ENCODE measurements around the gene MBNL3.

The MBNL3 gene

DNA sequence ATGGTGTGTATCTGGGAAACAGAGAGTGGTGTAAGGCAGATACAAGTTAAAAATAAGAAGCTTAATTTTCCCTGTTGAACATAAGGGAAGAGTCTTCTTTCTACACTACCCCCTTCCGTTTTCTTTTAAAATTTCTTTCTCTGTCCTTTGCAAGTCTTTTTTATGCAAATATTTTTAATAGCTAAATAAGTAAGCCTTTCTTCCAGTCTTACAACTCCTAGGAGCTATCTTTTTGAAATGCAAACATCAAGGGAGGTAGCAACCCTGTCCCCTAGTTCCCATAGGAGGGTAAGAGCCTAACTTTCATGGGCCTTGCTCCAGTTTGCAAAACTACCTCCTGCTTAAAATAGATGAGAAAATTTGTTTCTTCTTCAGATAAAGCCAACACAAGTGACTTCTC, 121.5 kb downstream of the MBNL3 start:
- H3K4me2 ChIP-seq (ENCODE audit: low read depth, low read length) = no peak overlapping the region

DNA sequence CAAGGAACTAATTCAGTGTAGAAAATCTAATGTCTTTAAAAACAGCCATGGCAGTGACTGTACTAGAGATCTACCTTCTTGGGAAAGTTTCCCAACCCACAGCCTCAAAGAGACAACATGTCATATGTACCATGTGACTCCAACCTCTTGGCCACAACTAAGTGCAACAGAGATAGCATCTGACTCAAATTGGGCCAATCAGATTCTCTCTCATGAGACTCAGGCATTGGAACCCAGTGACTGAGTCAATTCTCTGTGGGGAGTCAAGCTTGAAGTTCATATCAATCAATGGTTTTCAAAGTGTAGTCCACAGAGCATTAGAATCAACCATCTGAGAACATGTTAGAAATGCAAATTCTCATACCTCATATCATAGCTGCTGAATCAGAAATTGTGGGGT, 123.3 kb downstream of the MBNL3 start:
- H3K4me3 ChIP-seq (ENCODE audit: low read length) = no peak overlapping the region
- H3K79me2 ChIP-seq (ENCODE audit: low read length) = no peaks in the 10 kb centered on the region
- H4K20me1 ChIP-seq (ENCODE audit: insufficient read depth, low read length) = no peaks in the 10 kb centered on the region
- no peak overlapping the region for H3K27ac ChIP-seq (ENCODE audit: low read length)
- TF ChIP-seq EZH2 (optimal IDR thresholded peaks at IDR 0.05; ENCODE audit: low read depth, low read length) = no peak
- TF ChIP-seq EZH2phosphoT487 (IDR thresholded peaks at IDR 0.05; ENCODE audit: low read length) = no peak
- TF ChIP-seq, protein P1, sequence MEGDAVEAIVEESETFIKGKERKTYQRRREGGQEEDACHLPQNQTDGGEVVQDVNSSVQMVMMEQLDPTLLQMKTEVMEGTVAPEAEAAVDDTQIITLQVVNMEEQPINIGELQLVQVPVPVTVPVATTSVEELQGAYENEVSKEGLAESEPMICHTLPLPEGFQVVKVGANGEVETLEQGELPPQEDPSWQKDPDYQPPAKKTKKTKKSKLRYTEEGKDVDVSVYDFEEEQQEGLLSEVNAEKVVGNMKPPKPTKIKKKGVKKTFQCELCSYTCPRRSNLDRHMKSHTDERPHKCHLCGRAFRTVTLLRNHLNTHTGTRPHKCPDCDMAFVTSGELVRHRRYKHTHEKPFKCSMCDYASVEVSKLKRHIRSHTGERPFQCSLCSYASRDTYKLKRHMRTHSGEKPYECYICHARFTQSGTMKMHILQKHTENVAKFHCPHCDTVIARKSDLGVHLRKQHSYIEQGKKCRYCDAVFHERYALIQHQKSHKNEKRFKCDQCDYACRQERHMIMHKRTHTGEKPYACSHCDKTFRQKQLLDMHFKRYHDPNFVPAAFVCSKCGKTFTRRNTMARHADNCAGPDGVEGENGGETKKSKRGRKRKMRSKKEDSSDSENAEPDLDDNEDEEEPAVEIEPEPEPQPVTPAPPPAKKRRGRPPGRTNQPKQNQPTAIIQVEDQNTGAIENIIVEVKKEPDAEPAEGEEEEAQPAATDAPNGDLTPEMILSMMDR (IDR thresholded peaks at IDR 0.05; ENCODE audit: low read length) = no peak
- H3K36me3 ChIP-seq (replicated peaks; ENCODE audit: insufficient read depth, low read length) = no peaks in the 10 kb centered on the region
- no peaks in the 10 kb centered on the region for H3K4me1 ChIP-seq (ENCODE audit: low read length)
- DNase-seq = no peak
- H2AFZ ChIP-seq (ENCODE audit: low read length) = no peak overlapping the region
- H3K9me3 ChIP-seq (replicated peaks; ENCODE audit: insufficient read depth, low read length) = no peaks in the 10 kb centered on the region
- H3K9me2 ChIP-seq (replicated peaks; ENCODE audit: insufficient read depth, low read length) = no peaks in the 10 kb centered on the region
- no peak overlapping the region for H3K4me2 ChIP-seq (ENCODE audit: low read depth, low read length)
- H3K9ac ChIP-seq (ENCODE audit: low read length) = no peak overlapping the region
- no peaks in the 10 kb centered on the region for H3K27me3 ChIP-seq (replicated peaks; ENCODE audit: insufficient read depth, low read length)
- no peaks in the 10 kb centered on the region for H3F3A ChIP-seq (ENCODE audit: insufficient read depth, low read length)

More for the DNA sequence above, 121.5 kb downstream of the MBNL3 start:
- no peak for DNase-seq
- Histone ChIP-seq H3K9ac (ENCODE audit: low read length) (no peak overlapping the region), H3K27ac (ENCODE audit: low read length) (no peak overlapping the region), H2AFZ (ENCODE audit: low read length) (no peak overlapping the region), H4K20me1 (ENCODE audit: insufficient read depth, low read length) (no peaks in the 10 kb centered on the region), H3K27me3 (replicated peaks; ENCODE audit: insufficient read depth, low read length) (no peaks in the 10 kb centered on the region), H3K9me3 (replicated peaks; ENCODE audit: insufficient read depth, low read length) (no peaks in the 10 kb centered on the region), H3K9me2 (replicated peaks; ENCODE audit: insufficient read depth, low read length) (no peaks in the 10 kb centered on the region), H3K36me3 (replicated peaks; ENCODE audit: insufficient read depth, low read length) (no peaks in the 10 kb centered on the region), H3K79me2 (ENCODE audit: low read length) (no peaks in the 10 kb centered on the region), H3F3A (ENCODE audit: insufficient read depth, low read length) (no peaks in the 10 kb centered on the region), H3K4me1 (ENCODE audit: low read length) (no peaks in the 10 kb centered on the region), H3K4me3 (ENCODE audit: low read length) (no peak overlapping the region)
- TF ChIP-seq EZH2phosphoT487 (IDR thresholded peaks at IDR 0.05; ENCODE audit: low read length) (no peak), EZH2 (optimal IDR thresholded peaks at IDR 0.05; ENCODE audit: low read depth, low read length) (no peak)
- TF ChIP-seq, protein P1 (IDR thresholded peaks at IDR 0.05; ENCODE audit: low read length) = no peak

DNA sequence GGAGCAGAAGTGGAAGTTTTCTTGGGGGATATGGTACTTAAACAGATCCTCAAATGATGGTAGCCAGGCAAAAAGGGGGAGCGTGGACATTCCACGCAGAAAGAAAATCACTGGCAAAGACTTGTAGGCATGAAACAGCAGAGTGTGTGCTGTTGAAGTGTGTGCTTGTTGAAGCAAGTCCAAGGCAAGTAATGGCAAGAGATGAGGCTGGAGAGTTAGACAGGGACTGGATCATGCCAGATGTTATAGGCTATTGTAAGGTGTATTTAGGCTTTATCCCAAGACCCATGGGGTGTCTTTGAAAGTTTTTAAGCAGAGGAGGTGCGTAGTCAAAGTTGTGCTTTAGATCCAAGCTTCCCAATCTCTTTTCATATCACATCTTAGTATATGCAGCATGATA, 124.5 kb downstream of the MBNL3 start:
- no peaks in the 10 kb centered on the region for H4K20me1 ChIP-seq (ENCODE audit: insufficient read depth, low read length)
- H3K4me1 ChIP-seq (ENCODE audit: low read length) = no peaks in the 10 kb centered on the region
- no peaks in the 10 kb centered on the region for H3K79me2 ChIP-seq (ENCODE audit: low read length)
- no peak overlapping the region for H3K4me2 ChIP-seq (ENCODE audit: low read depth, low read length)
- no peak for TF ChIP-seq EZH2 (optimal IDR thresholded peaks at IDR 0.05; ENCODE audit: low read depth, low read length)
- TF ChIP-seq EZH2phosphoT487 (IDR thresholded peaks at IDR 0.05; ENCODE audit: low read length) = no peak
- TF ChIP-seq, protein P1 (IDR thresholded peaks at IDR 0.05; ENCODE audit: low read length) = no peak
- H3K4me3 ChIP-seq (ENCODE audit: low read length) = no peak overlapping the region
- no peaks in the 10 kb centered on the region for H3K36me3 ChIP-seq (replicated peaks; ENCODE audit: insufficient read depth, low read length)
- no peak overlapping the region for H3K27ac ChIP-seq (ENCODE audit: low read length)
- H3K9ac ChIP-seq (ENCODE audit: low read length) = no peak overlapping the region
- no peaks in the 10 kb centered on the region for H3K27me3 ChIP-seq (replicated peaks; ENCODE audit: insufficient read depth, low read length)
- no peak for DNase-seq
- H3K9me2 ChIP-seq (replicated peaks; ENCODE audit: insufficient read depth, low read length) = no peaks in the 10 kb centered on the region
- no peaks in the 10 kb centered on the region for H3K9me3 ChIP-seq (replicated peaks; ENCODE audit: insufficient read depth, low read length)
- H2AFZ ChIP-seq (ENCODE audit: low read length) = no peak overlapping the region
- no peaks in the 10 kb centered on the region for H3F3A ChIP-seq (ENCODE audit: insufficient read depth, low read length)

Measured in MM.1S (cell line).